Lung (tissue), 12 donors: Measurements from ENCODE around the gene INHBA. TPM values are rescaled to one million over a fixed set of nuclear protein-coding genes. Genes with fewer than 3 reads are reported as not detected.

ENCODE experiments used
- ATAC-seq: fragments of 200-7000 bp; cut with Tn5 transposase; one replicate; pipeline ENCODE4 v1.9.1; 2020; ENCODE audit warnings: moderate number of reproducible peaks; ENCODE audit not compliant: insufficient read depth, low FRiP score
- DNase-seq, 3 donors: peaks; one replicate each; pipeline ENCODE4 v3.0.0-alpha.2; 2013 to 2017
- H3K27ac ChIP-seq, 2 donors: one replicate each; pipeline ENCODE4 v1.5.1; 2013; ENCODE audit warnings: mild to moderate bottlenecking in 2 of 2, moderate library complexity in 2 of 2, control low read depth in 1 of 2, inconsistent platforms in 1 of 2, low read depth in 1 of 2, low read length in 1 of 2
- H3K27me3 ChIP-seq, 3 donors: one replicate each; pipeline ENCODE4 v1.5.1; 2013; ENCODE audit warnings: low read length in 2 of 3; ENCODE audit not compliant: control insufficient read depth in 3 of 3, insufficient read depth in 3 of 3
- H3K36me3 ChIP-seq, 4 donors: one replicate each; pipeline ENCODE4 v1.5.1; 2013; ENCODE audit warnings: low read length in 4 of 4, mild to moderate bottlenecking in 1 of 4, moderate library complexity in 1 of 4; ENCODE audit not compliant: control insufficient read depth in 4 of 4, insufficient read depth in 4 of 4
- H3K4me1 ChIP-seq, 5 donors: one replicate each; pipeline ENCODE4 v1.5.1; 2013; ENCODE audit warnings: low read length in 5 of 5, mild to moderate bottlenecking in 2 of 5, moderate library complexity in 1 of 5; ENCODE audit not compliant: control insufficient read depth in 5 of 5, insufficient read depth in 5 of 5
- H3K4me3 ChIP-seq: one replicate; pipeline ENCODE4 v1.5.1; 2013; ENCODE audit warnings: mild to moderate bottlenecking, control low read depth, moderate library complexity
- H3K9ac ChIP-seq, 2 donors: one replicate each; pipeline ENCODE4 v1.5.1; 2013; ENCODE audit warnings: low read length in 2 of 2, control low read depth in 1 of 2; ENCODE audit not compliant: insufficient read depth in 1 of 2
- H3K9me3 ChIP-seq, 4 donors: one replicate each; pipeline ENCODE4 v1.5.1; 2013; ENCODE audit warnings: low read length in 3 of 4, mild to moderate bottlenecking in 1 of 4, moderate library complexity in 1 of 4; ENCODE audit not compliant: control insufficient read depth in 4 of 4, insufficient read depth in 3 of 4
- WGBS, 2 donors: extraction: QIAGEN DNeasy Blood & Tissue Kit; methylation state at CpG; one replicate each; pipeline ENCODE4 v1.1.7; 2013; 5-methylcytosine and 5-hydroxymethylcytosine counted together
- polyA plus RNA-seq, 2 donors: library from polyadenylated mRNA; stranded (reverse); fragments of 200-250 nt; gene quantifications; one replicate each; pipeline ENCODE4 v1.2.1, GENCODE V29; 2013
- total RNA-seq, 2 donors: library from RNA; depleted of rRNA in 1 of 2; stranded (reverse); fragments of >200 nt in 1 of 2; gene quantifications; one replicate each; pipeline ENCODE4 v1.2.1, GENCODE V29; 2014 to 2021
- TF ChIP-seq, protein P1 (sequence below): IDR thresholded peaks from 2 replicates; pipeline ENCODE4 v1.5.1; 2012; ENCODE audit warnings: mild to moderate bottlenecking; ENCODE audit errors: control extremely low read depth, extremely low read depth
- donor health status: control.
- donor health status: control.
- donor health status: Bipolar disorder and iron deficiency.
- donor health status: healthy.
- donor health status: DM: yes; HTN: yes; CAD: no.

The INHBA gene
- total and polyA plus RNA-seq, 4 donors = 1.6 to 23.2 (median 5.3) TPM

DNA sequence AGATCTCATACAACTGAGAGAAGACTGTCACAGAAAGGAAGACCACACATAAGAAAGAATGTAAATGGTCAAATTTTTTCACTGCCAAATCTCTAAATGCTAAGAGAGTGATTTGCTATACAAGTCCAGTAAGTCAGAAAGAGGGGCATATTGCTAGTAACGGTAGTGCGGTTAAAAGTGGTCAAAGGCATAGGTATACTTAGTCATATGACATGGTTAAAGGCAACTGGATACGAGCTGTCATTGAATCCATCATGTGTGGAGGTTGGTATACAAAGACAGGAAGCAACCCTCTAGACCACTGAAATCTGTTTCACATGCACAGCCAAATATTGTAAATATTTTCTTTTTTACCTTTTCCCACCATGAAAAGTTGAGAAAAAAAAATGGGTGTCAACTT lies 4.8 kb downstream of the INHBA start:
- 76 to 80% methylated on average over 3 of the region's 3 CpGs for WGBS, 2 donors
- ATAC-seq = no peak
- peaks cover 0 to 29% (median 1%) of the 10 kb centered on the region in 5 donors for H3K4me1 ChIP-seq
- no peak overlapping the region for H3K9ac ChIP-seq
- H3K27me3 ChIP-seq = peaks cover 0 to 69% (median 55%) of the 10 kb centered on the region in 3 donors
- no peak for DNase-seq
- no peak overlapping the region for H3K4me3 ChIP-seq
- H3K9me3 ChIP-seq = no peaks in the 10 kb centered on the region
- no peak overlapping the region for H3K27ac ChIP-seq
- TF ChIP-seq, protein P1, sequence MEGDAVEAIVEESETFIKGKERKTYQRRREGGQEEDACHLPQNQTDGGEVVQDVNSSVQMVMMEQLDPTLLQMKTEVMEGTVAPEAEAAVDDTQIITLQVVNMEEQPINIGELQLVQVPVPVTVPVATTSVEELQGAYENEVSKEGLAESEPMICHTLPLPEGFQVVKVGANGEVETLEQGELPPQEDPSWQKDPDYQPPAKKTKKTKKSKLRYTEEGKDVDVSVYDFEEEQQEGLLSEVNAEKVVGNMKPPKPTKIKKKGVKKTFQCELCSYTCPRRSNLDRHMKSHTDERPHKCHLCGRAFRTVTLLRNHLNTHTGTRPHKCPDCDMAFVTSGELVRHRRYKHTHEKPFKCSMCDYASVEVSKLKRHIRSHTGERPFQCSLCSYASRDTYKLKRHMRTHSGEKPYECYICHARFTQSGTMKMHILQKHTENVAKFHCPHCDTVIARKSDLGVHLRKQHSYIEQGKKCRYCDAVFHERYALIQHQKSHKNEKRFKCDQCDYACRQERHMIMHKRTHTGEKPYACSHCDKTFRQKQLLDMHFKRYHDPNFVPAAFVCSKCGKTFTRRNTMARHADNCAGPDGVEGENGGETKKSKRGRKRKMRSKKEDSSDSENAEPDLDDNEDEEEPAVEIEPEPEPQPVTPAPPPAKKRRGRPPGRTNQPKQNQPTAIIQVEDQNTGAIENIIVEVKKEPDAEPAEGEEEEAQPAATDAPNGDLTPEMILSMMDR = no peak
- H3K36me3 ChIP-seq = no peaks in the 10 kb centered on the region

DNA sequence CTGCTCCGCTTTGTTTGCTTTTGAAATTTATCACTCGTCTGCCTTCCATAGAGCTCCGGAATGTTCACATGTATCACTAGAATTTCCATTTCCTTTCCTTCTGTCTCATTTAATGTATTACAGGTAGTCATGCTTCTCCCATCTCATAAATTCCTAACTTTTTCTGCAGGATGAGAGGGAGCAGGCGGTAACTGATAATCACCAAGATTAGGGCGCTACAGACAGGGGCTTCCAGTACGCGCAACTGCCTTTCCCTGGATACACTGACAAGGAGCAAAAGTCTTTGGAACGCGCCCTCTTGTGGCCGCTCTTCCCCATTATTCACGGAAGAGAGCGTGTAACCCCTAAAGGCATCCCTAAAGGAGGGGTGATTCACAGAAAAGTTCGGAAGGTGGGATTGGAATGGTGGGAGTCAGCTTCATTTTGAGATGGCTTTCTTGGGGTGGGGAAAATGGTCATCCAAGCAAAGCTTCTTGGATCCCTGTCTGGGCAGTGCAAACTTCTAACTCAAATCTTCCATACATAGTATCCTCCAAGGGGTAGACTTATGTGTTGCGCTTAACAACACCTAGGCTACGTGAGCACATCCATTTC lies 6.5 kb downstream of the INHBA start:
- Histone ChIP-seq H3K9ac (no peak overlapping the region), H3K4me1 (peaks cover 1 to 41% (median 4%) of the 10 kb centered on the region in 5 donors), H3K27me3 (peaks cover 0 to 54% (median 39%) of the 10 kb centered on the region in 3 donors), H3K27ac (peak overlapping the region in 1 of 2 donors; percentile 32), H3K4me3 (no peak overlapping the region), H3K9me3 (peaks cover 0 to 2% (median 0%) of the 10 kb centered on the region in 4 donors), H3K36me3 (no peaks in the 10 kb centered on the region)
- DNase-seq (peak; percentile 77 to 88 (median 87)), ATAC-seq (peak; percentile 52)
- TF ChIP-seq, protein P1 = peak; percentile 34
- WGBS, 2 donors = 27 to 36% methylated on average over 15 of the region's 15 CpGs

DNA sequence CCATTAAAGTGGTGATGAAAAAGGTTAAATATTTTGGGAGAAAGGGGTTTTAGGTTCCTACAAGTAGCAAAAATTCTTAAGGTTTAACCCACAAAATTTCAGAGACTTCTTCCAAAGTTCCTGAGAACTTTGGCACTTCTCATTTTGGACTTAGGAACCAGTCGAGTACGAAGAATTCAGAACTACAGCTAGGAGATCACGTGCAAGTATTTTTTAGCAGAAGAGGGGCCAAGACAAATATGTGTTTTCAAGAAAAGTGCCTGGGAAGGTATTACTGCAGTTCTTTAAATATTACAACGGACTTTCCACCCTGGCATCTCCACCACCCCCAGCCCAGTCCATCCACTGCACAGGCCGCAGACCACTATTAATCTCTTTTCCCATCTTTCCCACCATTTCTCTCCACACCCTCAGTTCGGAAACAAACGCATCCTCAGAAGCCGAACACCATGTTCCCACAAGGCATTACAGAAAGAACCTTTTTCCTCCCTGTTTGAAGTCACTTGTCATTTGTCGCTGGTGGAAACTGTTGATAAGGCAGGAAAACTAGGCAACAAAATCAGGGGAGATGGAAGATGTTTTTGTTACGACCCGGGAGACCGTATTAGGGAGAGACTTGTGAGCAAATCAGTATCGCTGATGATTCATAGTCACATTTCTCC lies 7.1 kb downstream of the INHBA start:
- H3K9ac ChIP-seq = no peak overlapping the region
- DNase-seq (no peak), ATAC-seq (no peak)
- TF ChIP-seq, protein P1 = no peak
- H3K27me3 ChIP-seq = peaks cover 0 to 48% (median 32%) of the 10 kb centered on the region in 3 donors
- no peak overlapping the region for H3K4me3 ChIP-seq
- H3K9me3 ChIP-seq = peaks cover 0 to 2% (median 0%) of the 10 kb centered on the region in 4 donors
- H3K36me3 ChIP-seq = no peaks in the 10 kb centered on the region
- H3K27ac ChIP-seq = no peak overlapping the region
- H3K4me1 ChIP-seq = peaks cover 1 to 36% (median 4%) of the 10 kb centered on the region in 5 donors
- 56 to 70% methylated on average over 13 of the region's 13 CpGs for WGBS, 2 donors
